ENCODE data around the gene BCAP31.
"Not testable (repeated sequence)": the region's sequence is repeated elsewhere in the genome, so short reads cannot be mapped to it uniquely, and the experiment has no call there.

Gene BCAP31

GRCh38 chrX:153692003-153692402, 32.2 kb downstream of the BCAP31 start:
- DNase-seq (ENCODE audit: low spot score in 2 of 2) (no peak), ATAC-seq (replicated peaks; ENCODE audit: extremely low read depth, poor library complexity, severe bottlenecking) (no peak)
- H3K36me3 Mint-ChIP-seq (ENCODE audit: insufficient read depth), result peaks cover 4% of the 10 kb centered on the region
- H3K27me3 Mint-ChIP-seq, result no peaks in the 10 kb centered on the region
- H3K9me3 Mint-ChIP-seq, result no peaks in the 10 kb centered on the region
- no peaks in the 10 kb centered on the region for H3K4me1 Mint-ChIP-seq
- H3K27ac Mint-ChIP-seq (ENCODE audit: low read depth), result no peak overlapping the region
- H3K4me3 Mint-ChIP-seq, result no peak overlapping the region

GRCh38 chrX:153691032-153691827, 33.0 kb downstream of the BCAP31 start:
- not testable (repeated sequence) for H3K4me1 Mint-ChIP-seq; H3K4me3 Mint-ChIP-seq; DNase-seq (ENCODE audit: low spot score in 2 of 2); H3K9me3 Mint-ChIP-seq; ATAC-seq (replicated peaks; ENCODE audit: extremely low read depth, poor library complexity, severe bottlenecking); H3K27ac Mint-ChIP-seq (ENCODE audit: low read depth); H3K36me3 Mint-ChIP-seq (ENCODE audit: insufficient read depth); H3K27me3 Mint-ChIP-seq

GRCh38 chrX:153690466-153690865, 33.7 kb downstream of the BCAP31 start:
- DNase-seq (ENCODE audit: low spot score in 2 of 2) (no peak), ATAC-seq (replicated peaks; ENCODE audit: extremely low read depth, poor library complexity, severe bottlenecking) (no peak)
- no peaks in the 10 kb centered on the region for H3K9me3 Mint-ChIP-seq
- H3K4me3 Mint-ChIP-seq, result no peak overlapping the region
- H3K27ac Mint-ChIP-seq (ENCODE audit: low read depth), result no peak overlapping the region
- peaks cover 4% of the 10 kb centered on the region for H3K36me3 Mint-ChIP-seq (ENCODE audit: insufficient read depth)
- no peaks in the 10 kb centered on the region for H3K27me3 Mint-ChIP-seq
- no peaks in the 10 kb centered on the region for H3K4me1 Mint-ChIP-seq

GRCh38 chrX:153689654-153690465, 34.3 kb downstream of the BCAP31 start:
- Mint-ChIP-seq H3K27ac (ENCODE audit: low read depth) (no peak overlapping the region), H3K27me3 (no peaks in the 10 kb centered on the region), H3K9me3 (no peaks in the 10 kb centered on the region), H3K36me3 (ENCODE audit: insufficient read depth) (peaks cover 4% of the 10 kb centered on the region), H3K4me1 (no peaks in the 10 kb centered on the region), H3K4me3 (peak overlapping the region; percentile 20)
- no peak for ATAC-seq (replicated peaks; ENCODE audit: extremely low read depth, poor library complexity, severe bottlenecking)
- DNase-seq (ENCODE audit: low spot score in 2 of 2), result no peak

GRCh38 chrX:153688911-153689590, 35.1 kb downstream of the BCAP31 start:
- H3K4me3 Mint-ChIP-seq, result no peak overlapping the region

GRCh38 chrX:153688506-153688905, 35.7 kb downstream of the BCAP31 start:
- no peak overlapping the region for H3K4me3 Mint-ChIP-seq
- H3K9me3 Mint-ChIP-seq, result no peaks in the 10 kb centered on the region
- no peaks in the 10 kb centered on the region for H3K27me3 Mint-ChIP-seq
- no peak for ATAC-seq (replicated peaks; ENCODE audit: extremely low read depth, poor library complexity, severe bottlenecking)
- H3K27ac Mint-ChIP-seq (ENCODE audit: low read depth), result no peak overlapping the region
- no peak for DNase-seq (ENCODE audit: low spot score in 2 of 2)
- no peaks in the 10 kb centered on the region for H3K4me1 Mint-ChIP-seq
- peaks cover 4% of the 10 kb centered on the region for H3K36me3 Mint-ChIP-seq (ENCODE audit: insufficient read depth)

More at GRCh38 chrX:153688911-153689590, 35.1 kb downstream of the BCAP31 start:
- H3K9me3 Mint-ChIP-seq, result no peaks in the 10 kb centered on the region
- H3K36me3 Mint-ChIP-seq (ENCODE audit: insufficient read depth), result peaks cover 4% of the 10 kb centered on the region
- no peak overlapping the region for H3K27ac Mint-ChIP-seq (ENCODE audit: low read depth)
- DNase-seq (ENCODE audit: low spot score in 2 of 2), result no peak
- no peaks in the 10 kb centered on the region for H3K4me1 Mint-ChIP-seq
- no peaks in the 10 kb centered on the region for H3K27me3 Mint-ChIP-seq
- ATAC-seq (replicated peaks; ENCODE audit: extremely low read depth, poor library complexity, severe bottlenecking), result no peak

GRCh38 chrX:153688071-153688470, 36.1 kb downstream of the BCAP31 start:
- Mint-ChIP-seq H3K27me3 (no peaks in the 10 kb centered on the region), H3K27ac (ENCODE audit: low read depth) (no peak overlapping the region)
- DNase-seq (ENCODE audit: low spot score in 2 of 2), result no peak

GRCh38 chrX:153687121-153688039, 36.8 kb downstream of the BCAP31 start, which contains the start of gene SLC6A8:
TSS of gene SLC6A8 (plus strand) at chrX:153687926. CDS start at chrX:153688575, 649 bp downstream.
- no peak for DNase-seq (ENCODE audit: low spot score in 2 of 2)
- peak within 1 kb of the TSS; percentile 72 for H3K4me3 Mint-ChIP-seq
- no peaks in the 10 kb centered on the region for H3K27me3 Mint-ChIP-seq

More at GRCh38 chrX:153688071-153688470, 36.1 kb downstream of the BCAP31 start:
- Mint-ChIP-seq H3K9me3 (no peaks in the 10 kb centered on the region), H3K4me1 (no peaks in the 10 kb centered on the region), H3K36me3 (ENCODE audit: insufficient read depth) (peaks cover 4% of the 10 kb centered on the region), H3K4me3 (no peak overlapping the region)
- no peak for ATAC-seq (replicated peaks; ENCODE audit: extremely low read depth, poor library complexity, severe bottlenecking)

GRCh38 chrX:153686711-153687110, 37.5 kb downstream of the BCAP31 start:
- Mint-ChIP-seq H3K36me3 (ENCODE audit: insufficient read depth) (peaks cover 4% of the 10 kb centered on the region), H3K9me3 (no peaks in the 10 kb centered on the region), H3K4me3 (no peak overlapping the region), H3K4me1 (no peaks in the 10 kb centered on the region), H3K27ac (ENCODE audit: low read depth) (no peak overlapping the region), H3K27me3 (no peaks in the 10 kb centered on the region)
- DNase-seq (ENCODE audit: low spot score in 2 of 2) (no peak), ATAC-seq (replicated peaks; ENCODE audit: extremely low read depth, poor library complexity, severe bottlenecking) (no peak)

More at GRCh38 chrX:153687121-153688039, 36.8 kb downstream of the BCAP31 start, which contains the start of gene SLC6A8:
- Mint-ChIP-seq H3K36me3 (ENCODE audit: insufficient read depth) (peaks cover 4% of the 10 kb centered on the region), H3K9me3 (no peaks in the 10 kb centered on the region), H3K27ac (ENCODE audit: low read depth) (no peak within 1 kb of the TSS), H3K4me1 (no peaks in the 10 kb centered on the region)
- no peak for ATAC-seq (replicated peaks; ENCODE audit: extremely low read depth, poor library complexity, severe bottlenecking)

GRCh38 chrX:153685751-153686696, 38.2 kb downstream of the BCAP31 start:
- no peak overlapping the region for H3K27ac Mint-ChIP-seq (ENCODE audit: low read depth)
- H3K27me3 Mint-ChIP-seq, result no peaks in the 10 kb centered on the region
- H3K4me3 Mint-ChIP-seq, result no peak overlapping the region
- no peaks in the 10 kb centered on the region for H3K4me1 Mint-ChIP-seq
- no peak for ATAC-seq (replicated peaks; ENCODE audit: extremely low read depth, poor library complexity, severe bottlenecking)
- DNase-seq (ENCODE audit: low spot score in 2 of 2), result no peak
- H3K9me3 Mint-ChIP-seq, result no peaks in the 10 kb centered on the region
- H3K36me3 Mint-ChIP-seq (ENCODE audit: insufficient read depth), result peaks cover 4% of the 10 kb centered on the region

GRCh38 chrX:153685156-153685536, 39.0 kb downstream of the BCAP31 start:
- ATAC-seq (replicated peaks; ENCODE audit: extremely low read depth, poor library complexity, severe bottlenecking) (no peak), DNase-seq (ENCODE audit: low spot score in 2 of 2) (no peak)
- Mint-ChIP-seq H3K36me3 (ENCODE audit: insufficient read depth) (peaks cover 4% of the 10 kb centered on the region), H3K27ac (ENCODE audit: low read depth) (no peak overlapping the region), H3K4me1 (no peaks in the 10 kb centered on the region), H3K27me3 (peaks cover 5% of the 10 kb centered on the region), H3K9me3 (no peaks in the 10 kb centered on the region), H3K4me3 (no peak overlapping the region)
